Endothelial cell of hepatic sinusoid (primary cell): Measurements from ENCODE around the gene PLD2.

Experiments used
- in situ Hi-C: cut with HindIII; loops from 2 replicates; pipeline ENCODE4 v1.10.0; 2017; ENCODE audit warnings: low sequenced_read_pairs

PLD2 gene

DNA sequence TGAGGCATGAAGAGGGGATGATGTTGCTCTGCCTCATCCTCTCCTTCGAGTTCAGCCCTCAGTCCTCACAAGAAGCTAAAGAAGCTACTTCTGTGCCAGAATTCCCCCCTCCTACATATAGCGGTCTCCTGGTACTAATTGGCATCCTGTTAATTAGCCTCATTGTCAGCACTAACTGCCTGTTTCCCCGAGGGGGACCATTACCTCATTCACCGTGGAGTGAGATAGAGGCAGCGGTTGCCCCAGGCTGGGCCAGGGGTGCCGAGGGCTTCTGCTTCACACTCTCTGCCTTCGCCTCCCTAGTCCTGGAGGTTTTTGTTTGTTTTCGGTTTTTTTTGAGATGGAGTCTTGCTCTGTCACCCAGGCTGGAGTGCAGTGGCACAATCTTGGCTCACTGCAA lies 20.4 kb downstream of the PLD2 start:
- in situ Hi-C loops: no loop called here

DNA sequence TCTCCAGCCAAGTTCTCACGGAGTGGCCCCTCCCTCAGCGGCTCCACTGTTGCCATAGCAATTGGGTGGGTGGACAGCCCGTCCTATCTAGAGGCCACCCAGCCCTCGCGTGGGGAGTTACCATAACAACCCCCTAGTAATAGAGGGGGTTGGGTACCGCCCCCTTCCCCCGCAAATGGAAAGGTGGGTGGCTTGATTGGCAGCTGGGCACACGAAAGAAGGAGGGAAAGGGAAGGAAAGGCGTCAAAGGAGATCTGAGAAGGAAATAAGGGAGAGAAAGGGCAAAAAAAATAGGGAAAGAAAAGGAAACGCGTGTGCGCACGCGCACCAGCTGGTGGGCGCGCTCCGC lies 25.9 kb downstream of the PLD2 start:
- in situ Hi-C loops: loop anchor here (10.0 kb wide), 1 partner anchor 108 kb away; no protein-coding TSS in a partner anchor

GRCh38 chr17:4833178-4833940 lies 26.4 kb downstream of the PLD2 start, which contains the start of gene MINK1:
MINK1 (plus strand) TSS chr17:4833340; CDS start chr17:4833584, 244 bp downstream.
- in situ Hi-C loops: loop anchor here (10.0 kb wide), 1 partner anchor 109 kb away; no protein-coding TSS in a partner anchor

GRCh38 chr17:4833941-4834680 lies 27.2 kb downstream of the PLD2 start:
- in situ Hi-C loops: loop anchor here (10.0 kb wide), 1 partner anchor 109 kb away; no protein-coding TSS in a partner anchor

GRCh38 chr17:4834681-4835020 lies 27.7 kb downstream of the PLD2 start:
- in situ Hi-C loops: loop anchor here (5.0 to 10.0 kb wide), 2 partner anchors 32 to 110 kb away; partner anchors contain the start of gene C17orf114

- in situ Hi-C loops: loop anchor here (5.0 to 10.0 kb wide), 2 partner anchors 34 to 111 kb away; partner anchors contain the start of gene C17orf114
These were observed 29.3 kb downstream of the PLD2 start for GRCh38 chr17:4836221-4836620.

DNA sequence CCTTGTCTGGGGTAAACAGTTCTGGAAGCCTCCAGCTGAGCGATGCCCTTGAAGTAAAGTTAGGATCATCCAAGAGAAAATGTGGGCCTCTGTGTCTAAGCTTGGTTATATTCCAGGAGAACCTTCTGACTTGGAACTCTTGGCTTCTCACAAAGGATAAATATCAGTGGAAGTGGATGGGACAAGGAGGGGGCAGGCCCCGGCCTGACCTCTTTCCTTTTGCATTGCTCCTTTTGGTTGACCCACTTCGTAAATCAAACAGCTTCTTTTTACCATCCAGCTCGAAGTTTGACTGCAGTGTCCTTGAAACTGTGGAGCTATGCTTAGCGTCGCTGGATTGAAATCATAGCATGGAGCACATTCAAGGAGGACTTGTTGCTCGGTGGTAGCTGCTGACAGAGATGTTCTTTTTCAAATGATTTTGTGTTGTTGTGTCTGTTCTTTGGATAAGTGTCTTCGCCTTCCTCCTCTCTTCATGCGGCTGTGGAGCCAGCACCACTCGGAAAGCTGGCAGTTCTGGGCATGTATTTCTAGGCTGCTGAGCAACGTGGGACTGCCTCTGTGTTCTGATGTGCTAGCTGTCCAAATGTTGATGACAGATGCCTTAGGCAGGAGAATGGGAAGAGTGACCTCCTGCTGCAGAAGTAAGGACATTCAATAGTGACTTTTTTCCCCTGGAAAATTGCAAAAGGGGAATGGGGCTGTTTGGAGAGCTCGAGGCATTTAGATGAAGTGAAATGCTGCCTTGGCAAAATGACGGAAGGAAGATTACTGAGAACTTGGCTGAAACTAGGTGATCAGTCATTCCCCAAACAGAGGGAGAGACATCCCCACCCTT lies 30.7 kb downstream of the PLD2 start:
- in situ Hi-C loops: loop anchor here (5.0 to 10.0 kb wide), 2 partner anchors 35 to 113 kb away; partner anchors contain the start of gene C17orf114

GRCh38 chr17:4838309-4838785 lies 31.4 kb downstream of the PLD2 start:
- in situ Hi-C loops: loop anchor here (5.0 to 10.0 kb wide), 2 partner anchors 36 to 114 kb away; partner anchors contain the start of gene C17orf114

- in situ Hi-C loops: loop anchor here (5.0 to 10.0 kb wide), 2 partner anchors 37 to 114 kb away; partner anchors contain the start of gene C17orf114
These were observed 32.3 kb downstream of the PLD2 start for GRCh38 chr17:4839221-4839620.

DNA sequence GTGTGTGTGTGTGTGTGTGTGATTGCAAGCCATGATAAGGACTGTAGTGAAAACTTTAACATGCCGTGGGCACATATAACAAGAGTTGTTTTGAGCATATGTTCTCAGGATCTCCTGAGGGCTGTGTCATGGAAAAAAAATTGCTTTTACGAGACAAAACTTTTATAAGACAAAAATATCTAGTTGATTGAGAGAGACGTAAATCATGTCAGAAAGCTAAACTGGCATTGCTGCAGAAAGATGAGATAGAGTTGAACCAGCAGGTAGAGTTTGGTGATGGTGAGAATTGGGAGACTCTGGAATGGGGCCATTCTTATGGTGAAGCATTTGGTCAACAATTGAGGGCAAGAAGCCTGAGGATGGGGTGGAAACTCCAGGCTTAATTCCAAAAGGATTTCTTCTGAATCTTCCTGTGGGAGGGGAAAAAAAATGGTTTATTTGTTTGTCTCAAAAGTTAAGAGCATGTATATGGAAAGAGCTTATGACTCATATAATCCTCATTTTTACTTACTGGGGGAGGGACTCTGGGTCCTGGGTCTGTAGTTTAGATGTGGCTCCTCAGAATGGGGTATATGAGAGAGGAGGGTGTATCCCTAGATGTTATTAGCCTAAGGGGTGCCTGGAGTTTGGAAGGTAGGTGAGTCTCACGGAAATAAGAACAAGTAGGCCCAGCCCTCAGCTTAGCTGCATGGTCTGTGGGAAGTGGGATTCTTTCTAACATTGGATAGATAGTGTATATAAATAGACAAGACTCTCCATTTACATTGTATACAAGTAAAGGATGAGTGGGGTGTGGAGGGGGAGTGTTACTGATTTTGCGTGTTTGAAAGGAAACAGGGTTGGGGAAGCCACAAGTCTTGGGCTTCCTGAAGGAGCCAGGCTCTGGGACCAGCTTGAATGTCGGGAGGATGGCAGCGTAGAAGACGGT lies 33.3 kb downstream of the PLD2 start:
- in situ Hi-C loops: loop anchor here (5.0 to 10.0 kb wide), 2 partner anchors 38 to 115 kb away; partner anchors contain the start of gene C17orf114

DNA sequence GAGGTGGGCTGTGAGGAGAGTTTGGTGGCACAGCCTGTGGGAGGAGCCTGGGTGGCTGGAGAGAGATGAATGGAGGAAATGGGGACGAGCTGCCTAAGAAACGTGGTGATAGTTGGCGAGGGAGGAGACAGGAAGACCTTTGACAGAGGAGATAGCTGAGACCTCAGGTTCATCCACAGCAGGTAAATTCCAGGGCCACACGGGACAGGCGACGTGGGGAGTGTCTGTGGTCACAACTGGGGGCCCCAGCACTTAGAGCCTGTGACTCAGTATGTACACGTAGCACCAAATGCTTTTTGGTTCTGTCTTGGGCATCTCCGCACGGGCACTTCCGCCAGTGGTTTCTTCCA lies 33.9 kb downstream of the PLD2 start:
- in situ Hi-C loops: no loop called here

- in situ Hi-C loops: no loop called here
These were observed 35.4 kb downstream of the PLD2 start for GRCh38 chr17:4842376-4842775.

- in situ Hi-C loops: no loop called here
These were observed 36.5 kb downstream of the PLD2 start for GRCh38 chr17:4843321-4844000.

DNA sequence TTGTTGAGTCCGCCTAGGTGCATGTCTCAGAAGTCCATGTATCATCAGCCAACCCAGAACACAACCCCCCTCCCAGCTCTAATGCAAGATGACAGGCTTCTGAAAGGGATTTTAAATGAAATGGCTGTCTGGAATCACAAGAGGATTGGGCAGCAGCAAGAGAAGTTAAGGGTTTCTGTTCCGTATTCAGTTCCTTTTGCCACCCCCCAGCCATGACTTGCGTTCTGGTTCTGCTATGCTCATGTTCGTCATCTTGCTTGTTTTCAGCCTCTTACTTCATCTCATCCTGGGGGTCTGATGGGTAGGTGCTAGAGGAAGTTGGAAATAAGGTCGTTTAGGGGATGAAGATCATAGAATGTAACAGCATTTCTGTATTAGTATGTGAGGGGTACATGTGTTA lies 38.2 kb downstream of the PLD2 start:
- in situ Hi-C loops: no loop called here

DNA sequence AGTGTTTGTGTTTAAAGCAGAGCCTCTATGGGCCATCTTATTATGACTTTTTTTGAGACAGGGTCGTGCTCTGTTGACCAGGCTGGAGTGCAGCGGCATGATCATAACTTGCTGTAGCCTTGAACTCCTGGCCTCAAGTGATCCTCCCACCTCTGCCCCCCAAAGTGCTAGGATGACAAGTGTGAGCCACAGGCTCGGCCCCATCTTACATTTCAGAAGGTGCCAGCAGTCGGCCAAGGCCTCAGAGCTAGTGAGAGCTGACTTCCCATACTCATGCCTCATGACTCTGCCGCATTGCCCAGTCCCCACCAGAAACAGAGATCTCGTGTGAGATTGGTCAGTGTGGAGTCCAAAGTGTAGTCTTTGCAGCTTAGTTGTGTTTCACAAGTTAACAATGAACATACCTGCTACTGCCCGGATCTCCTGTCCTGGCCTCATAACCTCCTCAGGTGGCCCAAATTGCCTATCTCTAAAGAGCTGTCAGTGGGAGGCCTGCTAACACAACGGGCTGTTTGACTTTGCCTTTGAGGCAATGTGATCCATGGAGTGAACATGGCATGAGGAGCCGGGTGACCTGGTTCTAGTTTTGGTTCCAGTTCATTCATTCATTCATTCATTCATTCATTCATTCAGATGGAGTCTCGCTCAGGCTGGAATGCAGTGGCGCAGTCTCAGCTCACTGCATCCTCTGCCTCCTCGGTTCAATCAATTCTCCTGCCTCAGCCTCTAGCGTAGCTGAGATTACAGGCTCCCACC lies 39.9 kb downstream of the PLD2 start:
- in situ Hi-C loops: no loop called here

GRCh38 chr17:4849011-4849536 lies 42.1 kb downstream of the PLD2 start:
- in situ Hi-C loops: no loop called here

- in situ Hi-C loops: no loop called here
These were observed 43.3 kb downstream of the PLD2 start for GRCh38 chr17:4850246-4850645.

DNA sequence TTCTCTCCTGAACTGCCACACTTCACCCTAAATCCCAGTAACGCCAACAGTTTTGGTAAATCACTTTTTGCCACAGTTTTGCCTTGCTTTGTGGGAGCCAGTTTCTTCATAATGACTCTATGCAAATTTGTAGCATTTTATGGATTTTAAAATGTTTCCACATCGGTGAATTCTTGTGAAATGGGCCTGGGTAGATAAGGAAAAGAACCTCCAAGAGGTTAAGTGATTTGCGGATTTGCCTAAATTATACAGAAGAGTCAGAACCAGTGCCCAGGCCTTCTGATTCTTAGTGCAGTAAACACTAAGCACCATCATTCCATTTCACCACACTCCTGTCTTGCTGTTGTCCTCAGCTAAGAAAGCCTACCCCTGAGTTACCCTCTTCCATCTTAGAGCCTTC lies 44.1 kb downstream of the PLD2 start:
- in situ Hi-C loops: no loop called here
